Endothelial cell of umbilical vein (primary cell): ENCODE data around the gene GSDME. TPM values are rescaled to one million over a fixed set of nuclear protein-coding genes. Genes with fewer than 3 reads are reported as not detected.

ENCODE experiments used
- BruUV-seq: library from RNA; stranded (reverse); fragments of 400-500 nt; replicated peaks from 2 replicates; lab custom pipeline; 2021; lab: Mats Ljungman, UMichigan
- CTCF ChIA-PET: fragments of 300-600, 350-600 bp; sonication (Branson Sonifier 250); formaldehyde crosslinking; loops from one replicate; lab custom pipeline; 2021; ENCODE audit warnings: antibody characterized with exemption, inconsistent platforms; lab: Charles Lee
- POLR2A ChIA-PET: fragments of 300-600, 350-600 bp; sonication (Branson Sonifier 250); formaldehyde crosslinking; loops from one replicate; lab custom pipeline; 2021; ENCODE audit warnings: antibody characterized with exemption, inconsistent platforms; lab: Charles Lee
- DNase-seq: peaks from one replicate; pipeline ENCODE4 v3.0.0-alpha.2; 2011; ENCODE audit warnings: low read depth, low spot score
- FAIRE-seq: peaks from 2 replicates; lab custom pipeline; 2011; peaks lifted over from hg19 to GRCh38; lab: Jason Lieb, UNC
- H2AFZ ChIP-seq: 2 replicates; pipeline ENCODE4 v1.6.0; 2012; ENCODE audit warnings: low read depth, low read length, control low read depth, inconsistent platforms
- H3K27ac ChIP-seq: 2 replicates; pipeline ENCODE4 v1.5.1; 2011; ENCODE audit warnings: low read depth, mild to moderate bottlenecking, control low read depth, low read length, moderate library complexity; ENCODE audit not compliant: insufficient read depth
- H3K27me3 ChIP-seq, 2 experiments: 2 replicates each; pipeline versions ENCODE4 v1.6.0 to v1.6.1; 2011; ENCODE audit warnings: low read length in 2 of 2, mixed read lengths in 1 of 2; ENCODE audit not compliant: control insufficient read depth in 2 of 2, insufficient read depth in 2 of 2
- H3K36me3 ChIP-seq, 2 experiments: 2 replicates in 1 of 2; 3 replicates in 1 of 2; pipeline ENCODE4 v1.5.1; 2011; ENCODE audit warnings: low read length in 2 of 2, mild to moderate bottlenecking in 1 of 2, moderate library complexity in 1 of 2; ENCODE audit not compliant: control insufficient read depth in 2 of 2, insufficient read depth in 2 of 2; ENCODE audit errors: extremely low read depth in 1 of 2
- H3K4me1 ChIP-seq: 3 replicates; pipeline ENCODE4 v1.5.1; 2011; ENCODE audit warnings: mild to moderate bottlenecking, low read length; ENCODE audit not compliant: control insufficient read depth, insufficient read depth; ENCODE audit errors: extremely low read depth
- H3K4me2 ChIP-seq: 2 replicates; pipeline ENCODE4 v1.6.1; 2011; ENCODE audit warnings: low read length, control low read depth, mixed read lengths; ENCODE audit not compliant: insufficient read depth
- H3K4me3 ChIP-seq, 3 experiments: fragments of 200-600 bp in 1 of 3; sonication (generic), shearing (Covaris generic) in 1 of 3; replicated peaks in 1 of 3; 2 replicates each; pipeline ENCODE4 v1.5.1; 2011 to 2016; ENCODE audit warnings: control low read depth in 3 of 3, low read length in 3 of 3, mild to moderate bottlenecking in 2 of 3, inconsistent platforms in 1 of 3, low read depth in 1 of 3, moderate library complexity in 1 of 3; ENCODE audit not compliant: insufficient read depth in 1 of 3
- H3K79me2 ChIP-seq: 2 replicates; pipeline ENCODE4 v1.6.0; 2012; ENCODE audit warnings: low read length, inconsistent platforms; ENCODE audit not compliant: control insufficient read depth, insufficient read depth
- H3K9ac ChIP-seq: replicated peaks from 2 replicates; pipeline ENCODE3; 2011; ENCODE audit warnings: low read length, control low read depth; ENCODE audit not compliant: insufficient read depth; ENCODE audit errors: extremely low read depth
- H3K9me1 ChIP-seq: replicated peaks from 3 replicates; pipeline ENCODE4 v1.6.0; 2011; ENCODE audit warnings: mild to moderate bottlenecking, low read length; ENCODE audit not compliant: control insufficient read depth, insufficient read depth; ENCODE audit errors: extremely low read depth
- H3K9me3 ChIP-seq: replicated peaks from 2 replicates; pipeline ENCODE4 v1.5.1; 2012; ENCODE audit warnings: low read length, inconsistent platforms; ENCODE audit not compliant: control insufficient read depth, insufficient read depth
- H4K20me1 ChIP-seq: replicated peaks from 2 replicates; pipeline ENCODE3; 2011; ENCODE audit warnings: mild to moderate bottlenecking, low read length; ENCODE audit not compliant: control insufficient read depth, insufficient read depth; ENCODE audit errors: extremely low read depth
- EZH2 ChIP-seq: IDR thresholded peaks from 2 replicates; pipeline ENCODE4 v1.6.1; 2012; ENCODE audit warnings: borderline replicate concordance, low read depth, mild to moderate bottlenecking, moderate library complexity, low read length, inconsistent platforms; ENCODE audit not compliant: severe bottlenecking
- FOS ChIP-seq: IDR thresholded peaks from 2 replicates; pipeline ENCODE4 v1.6.1; 2011; ENCODE audit warnings: mild to moderate bottlenecking, low read length, moderate library complexity, borderline replicate concordance; ENCODE audit not compliant: insufficient read depth
- GATA2 ChIP-seq: IDR thresholded peaks from 2 replicates; pipeline ENCODE4 v1.7.0; 2011; ENCODE audit warnings: low read depth, mild to moderate bottlenecking, moderate library complexity, mixed read lengths, low read length; ENCODE audit not compliant: insufficient read length, insufficient read depth
- JUN ChIP-seq: IDR thresholded peaks from 2 replicates; pipeline ENCODE4 v1.6.1; 2011; ENCODE audit warnings: borderline replicate concordance, low read depth; ENCODE audit not compliant: insufficient read length, insufficient read depth
- MAX ChIP-seq: IDR thresholded peaks from 2 replicates; pipeline ENCODE4 v1.6.1; 2011; ENCODE audit not compliant: insufficient read depth, insufficient read length
- MYC ChIP-seq: IDR thresholded peaks from one replicate; pipeline ENCODE4 v1.6.1; 2011; ENCODE audit warnings: mild to moderate bottlenecking, low read depth, low read length
- POLR2A ChIP-seq: IDR thresholded peaks from 2 replicates; pipeline ENCODE4 v1.6.1; 2012; ENCODE audit warnings: low read depth, mild to moderate bottlenecking, control low read depth, low read length
- POLR2AphosphoS5 ChIP-seq: IDR thresholded peaks from 2 replicates; pipeline ENCODE4 v1.6.1; 2012; ENCODE audit warnings: low read depth, mild to moderate bottlenecking, control low read depth, low read length, moderate library complexity; ENCODE audit not compliant: insufficient read depth
- dilution Hi-C: fragments of 300-500 bp; cut with MboI; formaldehyde crosslinking; loops from one replicate; pipeline ENCODE4 v1.15.0; 2019; ENCODE audit warnings: low sequenced_read_pairs; ENCODE audit not compliant: extremely low pct_ligation_motif_present
- intact Hi-C: fragments of 100-400 bp; cut with micrococcal nuclease; formaldehyde crosslinking; loops from one replicate; pipeline ENCODE4 v1.10.0; 2022
- polyA plus RNA-seq, 4 experiments: library from polyadenylated mRNA; depleted of rRNA in 3 of 4; stranded (reverse) in 3 of 4; unstranded in 1 of 4; fragments of >200 nt; gene quantifications; 2 replicates each; pipeline versions ENCODE4 v1.2.1 to v1.2.3, GENCODE V29; 2011 to 2012; ENCODE audit warnings: missing spikeins in 1 of 4
- total RNA-seq: library from RNA; stranded (reverse); gene quantifications from 2 replicates; pipeline ENCODE4 v1.2.3, GENCODE V29; 2021
- TF ChIP-seq, protein P1 (sequence below), 2 donors: IDR thresholded peaks; 1 replicate in 1 of 2; 2 replicates in 1 of 2; pipeline ENCODE4 v1.5.1; 2011; ENCODE audit warnings: low read length in 2 of 2, mild to moderate bottlenecking in 2 of 2, moderate library complexity in 2 of 2, control low read depth in 1 of 2, inconsistent platforms in 1 of 2, low read depth in 1 of 2; ENCODE audit not compliant: insufficient read depth in 1 of 2; ENCODE audit errors: extremely low read depth in 1 of 2

Gene GSDME
- total and polyA plus RNA-seq, 2 donors (not counting 3 experiments of a cell fraction or from before 2014, with no cell fraction given), result 21.1 to 23.4 TPM

GRCh38 chr7:24802300-24802699 is 45.0 kb upstream of the GSDME start:
- Histone ChIP-seq H3K79me2 (no peaks in the 10 kb centered on the region), H3K4me1 (no peaks in the 10 kb centered on the region), H3K9ac (no peak overlapping the region), H3K4me3 (no peak overlapping the region), H3K36me3 (peaks cover 4 to 5% of the 10 kb centered on the region in 2 experiments), H3K9me3 (no peaks in the 10 kb centered on the region), H4K20me1 (no peaks in the 10 kb centered on the region), H3K4me2 (no peak overlapping the region), H3K9me1 (no peaks in the 10 kb centered on the region), H2AFZ (no peak overlapping the region), H3K27ac (no peak overlapping the region), H3K27me3 (no peaks in the 10 kb centered on the region)
- ChIA-PET POLR2A (no interaction called here), CTCF (interaction anchor here (1.8 to 2.0 kb wide), 2 partner anchors 10 to 268 kb away, joined by 6 to 18 read pairs; no protein-coding TSS in a partner anchor)
- no peak for DNase-seq
- intact Hi-C loops, result no loop called here
- TF ChIP-seq EZH2 (no peak), GATA2 (no peak), POLR2A (no peak), FOS (no peak), JUN (no peak), MYC (no peak), MAX (no peak), POLR2AphosphoS5 (no peak)
- TF ChIP-seq, protein P1, sequence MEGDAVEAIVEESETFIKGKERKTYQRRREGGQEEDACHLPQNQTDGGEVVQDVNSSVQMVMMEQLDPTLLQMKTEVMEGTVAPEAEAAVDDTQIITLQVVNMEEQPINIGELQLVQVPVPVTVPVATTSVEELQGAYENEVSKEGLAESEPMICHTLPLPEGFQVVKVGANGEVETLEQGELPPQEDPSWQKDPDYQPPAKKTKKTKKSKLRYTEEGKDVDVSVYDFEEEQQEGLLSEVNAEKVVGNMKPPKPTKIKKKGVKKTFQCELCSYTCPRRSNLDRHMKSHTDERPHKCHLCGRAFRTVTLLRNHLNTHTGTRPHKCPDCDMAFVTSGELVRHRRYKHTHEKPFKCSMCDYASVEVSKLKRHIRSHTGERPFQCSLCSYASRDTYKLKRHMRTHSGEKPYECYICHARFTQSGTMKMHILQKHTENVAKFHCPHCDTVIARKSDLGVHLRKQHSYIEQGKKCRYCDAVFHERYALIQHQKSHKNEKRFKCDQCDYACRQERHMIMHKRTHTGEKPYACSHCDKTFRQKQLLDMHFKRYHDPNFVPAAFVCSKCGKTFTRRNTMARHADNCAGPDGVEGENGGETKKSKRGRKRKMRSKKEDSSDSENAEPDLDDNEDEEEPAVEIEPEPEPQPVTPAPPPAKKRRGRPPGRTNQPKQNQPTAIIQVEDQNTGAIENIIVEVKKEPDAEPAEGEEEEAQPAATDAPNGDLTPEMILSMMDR (IDR thresholded peaks at IDR 0.05; ENCODE audit: extremely low read depth in 1 of 2, insufficient read depth in 1 of 2, low read depth in 1 of 2, low read length in 2 of 2), result no peak
- no TSS peak for BruUV-seq
- dilution Hi-C loops, result no loop called here
- FAIRE-seq, result no peak
